Trophoblast cell (in vitro differentiated cells and primary cell): ENCODE data around the gene FOXL2.

Experiments used
- DNase-seq, 2 donors: peaks; one replicate each; pipeline ENCODE4 v3.0.0-alpha.2; 2016
- H2AFZ ChIP-seq: 2 replicates; pipeline ENCODE4 v1.6.1; 2013; ENCODE audit warnings: low read length, moderate library complexity, mild to moderate bottlenecking; ENCODE audit not compliant: insufficient read depth, poor library complexity
- H2AK5ac ChIP-seq: 2 replicates; pipeline ENCODE4 v1.6.1; 2013; ENCODE audit warnings: mild to moderate bottlenecking, low read length
- H2BK120ac ChIP-seq: 2 replicates; pipeline ENCODE4 v1.6.1; 2013; ENCODE audit warnings: low read length, mild to moderate bottlenecking, moderate library complexity; ENCODE audit not compliant: insufficient read depth, poor library complexity
- H2BK12ac ChIP-seq: 2 replicates; pipeline ENCODE4 v1.6.1; 2013; ENCODE audit warnings: mild to moderate bottlenecking, low read length, moderate library complexity
- H2BK5ac ChIP-seq: 2 replicates; pipeline ENCODE4 v1.6.1; 2013; ENCODE audit warnings: low read length, low read depth, moderate library complexity, mild to moderate bottlenecking; ENCODE audit not compliant: poor library complexity
- H3K14ac ChIP-seq: 2 replicates; pipeline ENCODE4 v1.6.1; 2013; ENCODE audit warnings: mild to moderate bottlenecking, low read length
- H3K18ac ChIP-seq: 2 replicates; pipeline ENCODE4 v1.6.1; 2013; ENCODE audit warnings: mild to moderate bottlenecking, low read length
- H3K23ac ChIP-seq: 2 replicates; pipeline ENCODE4 v1.6.1; 2013; ENCODE audit warnings: low read length
- H3K27ac ChIP-seq: 2 replicates; pipeline ENCODE4 v1.5.1; 2013; ENCODE audit warnings: low read depth, mild to moderate bottlenecking, inconsistent platforms, low read length, moderate library complexity
- H3K27me3 ChIP-seq: 2 replicates; pipeline ENCODE4 v1.6.1; 2013; ENCODE audit warnings: inconsistent platforms, mild to moderate bottlenecking, low read length, moderate library complexity; ENCODE audit not compliant: insufficient read depth
- H3K36me3 ChIP-seq, 2 experiments: 1 replicate in 1 of 2; 2 replicates in 1 of 2; pipeline ENCODE4 v1.6.1; 2013; ENCODE audit warnings: low read length in 2 of 2, mild to moderate bottlenecking in 2 of 2, moderate library complexity in 1 of 2; ENCODE audit not compliant: insufficient read depth in 2 of 2, control insufficient read depth in 1 of 2
- H3K4ac ChIP-seq: 2 replicates; pipeline ENCODE4 v1.6.1; 2013; ENCODE audit warnings: low read depth, mild to moderate bottlenecking, low read length, moderate library complexity
- H3K4me1 ChIP-seq, 2 experiments: 1 replicate in 1 of 2; 2 replicates in 1 of 2; pipeline ENCODE4 v1.6.1; 2013; ENCODE audit warnings: low read length in 2 of 2, mild to moderate bottlenecking in 2 of 2, moderate library complexity in 1 of 2; ENCODE audit not compliant: insufficient read depth in 2 of 2, control insufficient read depth in 1 of 2
- H3K4me2 ChIP-seq: 2 replicates; pipeline ENCODE4 v1.6.1; 2013; ENCODE audit warnings: inconsistent platforms, mild to moderate bottlenecking, low read length, moderate library complexity
- H3K4me3 ChIP-seq: 2 replicates; pipeline ENCODE4 v1.5.1; 2013; ENCODE audit warnings: mild to moderate bottlenecking, low read depth, low read length, inconsistent platforms
- H3K79me1 ChIP-seq: one replicate; pipeline ENCODE4 v1.6.1; 2013; ENCODE audit warnings: low read length
- H3K79me2 ChIP-seq: 2 replicates; pipeline ENCODE4 v1.6.1; 2013; ENCODE audit warnings: low read length, mild to moderate bottlenecking; ENCODE audit not compliant: control insufficient read depth, insufficient read depth, poor library complexity
- H3K9ac ChIP-seq: 2 replicates; pipeline ENCODE4 v1.6.1; 2013; ENCODE audit warnings: mild to moderate bottlenecking, low read length
- H3K9me3 ChIP-seq: 2 replicates; pipeline ENCODE4 v1.6.1; 2013; ENCODE audit warnings: low read depth, mild to moderate bottlenecking, control low read depth, inconsistent platforms, low read length; ENCODE audit not compliant: insufficient read depth
- H4K12ac ChIP-seq: 2 replicates; pipeline ENCODE4 v1.6.1; 2013; ENCODE audit warnings: low read depth, mild to moderate bottlenecking, low read length, moderate library complexity
- H4K8ac ChIP-seq: 2 replicates; pipeline ENCODE4 v1.6.1; 2013; ENCODE audit warnings: low read depth, mild to moderate bottlenecking, low read length, moderate library complexity
- H4K91ac ChIP-seq: one replicate; pipeline ENCODE4 v1.6.1; 2013; ENCODE audit warnings: low read depth, mild to moderate bottlenecking, low read length, moderate library complexity
- WGBS: extraction: QIAGEN DNeasy Blood & Tissue Kit; methylation state at CpG from one replicate; pipeline ENCODE4 v1.1.7; 2013; ENCODE audit warnings: missing lambda C conversion rate; ENCODE audit not compliant: insufficient read length, insufficient coverage; ENCODE audit errors: extremely low coverage; 5-methylcytosine and 5-hydroxymethylcytosine counted together

Gene FOXL2

DNA sequence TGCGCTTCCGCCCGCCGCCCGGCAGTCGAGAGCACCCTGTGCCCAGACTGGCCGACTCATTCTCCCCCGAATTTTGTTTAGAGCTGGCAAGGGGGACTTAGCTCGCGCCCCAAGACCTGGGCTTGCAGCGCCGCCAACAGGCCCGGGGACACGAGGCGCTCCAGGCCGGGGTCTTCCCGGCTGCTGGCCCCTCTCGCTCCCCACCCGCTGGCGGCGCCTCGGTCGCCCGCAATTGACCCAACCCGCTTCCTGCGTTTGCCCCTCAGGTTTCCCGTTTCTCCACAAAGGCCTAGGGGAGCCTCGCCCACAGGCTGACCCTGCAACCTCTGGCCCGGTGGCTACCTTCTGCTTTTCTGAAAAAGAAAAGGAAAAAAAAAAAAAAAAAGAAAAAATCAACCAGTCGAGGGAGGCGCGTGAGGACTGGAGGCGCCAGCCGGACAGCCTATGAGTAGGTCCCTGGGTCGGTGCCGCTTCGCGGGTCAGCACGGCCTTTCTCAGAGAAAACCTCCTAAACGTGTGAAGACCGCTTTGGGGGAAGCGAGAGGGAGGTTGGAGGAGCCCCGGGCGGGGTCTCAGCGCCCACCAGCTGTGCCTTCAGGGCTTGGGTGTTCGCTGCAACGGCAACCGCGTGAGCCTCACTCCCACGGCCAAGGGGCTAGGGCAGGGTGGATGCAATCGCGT is 7.2 kb downstream of the FOXL2 start:
- WGBS = no CpG with 5 or more reads among the region's 52 CpGs
- Histone ChIP-seq H3K36me3 (no peaks in the 10 kb centered on the region), H2AK5ac (no peak overlapping the region), H2BK12ac (no peak overlapping the region), H3K9ac (no peak overlapping the region), H3K14ac (no peak overlapping the region), H2BK120ac (no peak overlapping the region), H3K27me3 (peaks cover 66% of the 10 kb centered on the region), H3K4ac (no peak overlapping the region), H4K12ac (no peak overlapping the region), H3K79me1 (no peaks in the 10 kb centered on the region), H4K91ac (no peak overlapping the region), H3K9me3 (peaks cover 4% of the 10 kb centered on the region), H3K4me1 (peaks cover 12% of the 10 kb centered on the region in 2 experiments), H3K23ac (no peak overlapping the region), H2BK5ac (no peak overlapping the region), H3K18ac (no peak overlapping the region), H3K4me3 (no peak overlapping the region), H3K4me2 (peak overlapping the region; percentile 5), H2AFZ (no peak overlapping the region), H3K27ac (no peak overlapping the region), H4K8ac (no peak overlapping the region), H3K79me2 (no peaks in the 10 kb centered on the region)
- DNase-seq = no peak

DNA sequence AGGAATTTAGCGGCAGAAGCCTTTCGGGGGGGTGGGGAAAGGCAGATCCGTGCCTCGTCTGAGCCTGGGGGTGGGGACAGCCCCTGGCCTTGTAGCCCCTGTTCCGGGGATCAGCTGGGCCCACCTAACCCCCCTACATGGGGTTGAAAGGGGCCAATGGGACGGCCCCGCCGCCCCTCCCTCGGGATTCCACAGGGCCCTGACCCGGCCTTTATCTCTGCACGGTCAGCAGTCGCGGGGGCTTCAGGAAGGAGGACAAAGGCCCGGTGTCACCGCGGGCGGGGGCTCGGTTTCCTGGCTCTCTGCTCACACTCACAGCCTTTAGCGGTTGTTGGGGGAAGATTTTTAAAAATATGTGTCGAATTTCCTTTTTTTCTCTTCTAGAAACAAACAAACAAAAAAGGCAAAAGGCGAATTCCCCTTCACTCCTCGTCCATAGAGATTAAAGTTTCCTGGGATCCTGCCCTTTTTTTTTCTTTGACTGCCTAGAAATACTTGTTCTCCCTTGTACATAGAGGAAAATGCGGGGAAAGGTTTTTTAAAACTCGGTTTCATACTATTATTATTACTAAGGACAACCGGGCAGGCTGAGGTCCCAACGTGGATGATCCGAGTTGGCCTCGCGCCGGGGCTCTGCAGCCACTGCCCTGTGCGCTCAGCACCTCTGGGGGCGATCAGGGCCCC is 7.9 kb downstream of the FOXL2 start:
- no peak overlapping the region for H4K12ac ChIP-seq

DNA sequence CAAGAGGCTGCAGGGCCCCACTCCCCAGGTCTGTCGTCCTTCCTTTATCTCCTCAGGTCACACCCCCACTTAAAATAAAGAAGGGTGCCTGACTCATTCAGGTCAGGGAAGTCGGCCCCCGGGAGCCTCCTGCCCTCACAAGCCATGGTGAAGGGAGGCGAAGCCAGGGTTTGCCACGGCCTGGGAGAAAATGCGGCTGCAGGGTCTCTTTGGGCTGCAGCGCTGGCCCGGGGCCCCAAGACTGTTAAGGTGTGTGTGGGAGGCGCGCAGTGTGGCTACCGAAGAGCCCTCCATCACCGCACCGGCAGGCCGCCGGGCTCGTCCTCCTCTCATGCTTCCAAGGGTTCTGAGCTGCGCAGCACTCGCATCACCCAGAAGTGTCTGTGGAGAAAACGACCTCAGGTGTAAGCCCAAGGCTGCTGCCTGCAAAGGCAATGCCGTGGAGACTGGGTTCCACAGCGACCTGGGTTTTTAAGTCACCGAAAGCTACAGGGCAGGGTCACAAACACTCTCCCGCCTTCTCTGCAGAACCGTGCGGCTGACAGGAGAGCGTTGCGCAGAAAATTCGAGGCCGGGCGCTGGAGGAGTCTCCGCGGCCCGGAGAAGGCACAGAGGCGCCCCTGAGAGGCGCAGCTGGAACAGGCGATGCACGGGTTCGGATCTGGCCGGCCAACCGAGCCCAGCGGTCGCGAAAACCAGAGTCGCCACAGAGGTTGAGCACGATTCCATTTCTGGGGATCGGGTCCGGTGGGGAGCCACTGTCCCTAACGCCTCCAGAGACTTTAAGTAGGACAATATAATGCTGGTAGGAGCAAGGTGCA is 8.7 kb downstream of the FOXL2 start:
- H3K27ac ChIP-seq = no peak overlapping the region
- no CpG with 5 or more reads among the region's 48 CpGs for WGBS
- H4K8ac ChIP-seq = no peak overlapping the region
- H3K27me3 ChIP-seq = peaks cover 55% of the 10 kb centered on the region
- H3K9ac ChIP-seq = no peak overlapping the region
- no peak overlapping the region for H4K12ac ChIP-seq
- H3K79me1 ChIP-seq = no peaks in the 10 kb centered on the region
- H3K23ac ChIP-seq = no peak overlapping the region
- no peak overlapping the region for H3K4me2 ChIP-seq
- H3K9me3 ChIP-seq = peaks cover 4% of the 10 kb centered on the region
- no peaks in the 10 kb centered on the region for H3K79me2 ChIP-seq
- peaks cover 12% of the 10 kb centered on the region in 2 experiments for H3K4me1 ChIP-seq
- no peak overlapping the region for H2BK12ac ChIP-seq
- no peak overlapping the region for H2BK5ac ChIP-seq
- no peak overlapping the region for H2AK5ac ChIP-seq
- H2BK120ac ChIP-seq = no peak overlapping the region
- no peak overlapping the region for H3K4ac ChIP-seq
- H4K91ac ChIP-seq = no peak overlapping the region
- DNase-seq = no peak
- no peak overlapping the region for H3K14ac ChIP-seq
- H3K18ac ChIP-seq = no peak overlapping the region
- no peak overlapping the region for H3K4me3 ChIP-seq
- H2AFZ ChIP-seq = no peak overlapping the region
- no peaks in the 10 kb centered on the region for H3K36me3 ChIP-seq

More for the DNA sequence above, 7.9 kb downstream of the FOXL2 start:
- H3K27me3 ChIP-seq = peaks cover 61% of the 10 kb centered on the region
- H3K14ac ChIP-seq = no peak overlapping the region
- H3K79me1 ChIP-seq = no peaks in the 10 kb centered on the region
- no peak overlapping the region for H4K8ac ChIP-seq
- H2AFZ ChIP-seq = no peak overlapping the region
- no peak overlapping the region for H3K9ac ChIP-seq
- no peaks in the 10 kb centered on the region for H3K79me2 ChIP-seq
- H3K27ac ChIP-seq = no peak overlapping the region
- no peak overlapping the region for H3K4ac ChIP-seq
- H3K23ac ChIP-seq = no peak overlapping the region
- DNase-seq = no peak
- H3K36me3 ChIP-seq = no peaks in the 10 kb centered on the region
- no peak overlapping the region for H2BK5ac ChIP-seq
- peaks cover 11 to 12% of the 10 kb centered on the region in 2 experiments for H3K4me1 ChIP-seq
- peak overlapping the region; percentile 5 for H3K4me2 ChIP-seq
- H2BK120ac ChIP-seq = no peak overlapping the region
- H2BK12ac ChIP-seq = no peak overlapping the region
- H4K91ac ChIP-seq = no peak overlapping the region
- WGBS = no CpG with 5 or more reads among the region's 32 CpGs
- no peak overlapping the region for H3K4me3 ChIP-seq
- no peak overlapping the region for H3K18ac ChIP-seq
- no peak overlapping the region for H2AK5ac ChIP-seq
- H3K9me3 ChIP-seq = peaks cover 4% of the 10 kb centered on the region

DNA sequence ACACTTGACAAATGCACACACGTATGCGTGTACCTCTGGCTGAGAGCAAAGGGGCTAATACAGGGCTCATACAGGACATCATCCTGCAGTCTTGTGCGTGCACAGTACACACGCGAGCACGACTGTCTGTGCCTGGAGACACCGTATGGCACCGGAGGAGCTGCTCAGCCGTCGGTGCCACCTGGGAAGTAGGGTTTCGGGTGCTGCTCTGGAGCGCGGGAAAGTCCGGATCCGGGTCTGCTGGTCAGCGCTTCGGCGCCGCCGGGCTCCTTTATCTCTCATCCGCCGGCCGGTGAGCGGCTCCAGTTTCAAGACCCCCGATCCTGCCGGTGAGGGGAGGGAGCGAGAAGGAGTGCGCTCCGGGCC is 9.3 kb downstream of the FOXL2 start:
- no CpG with 5 or more reads among the region's 29 CpGs for WGBS
- no peak overlapping the region for H3K18ac ChIP-seq
- H3K9ac ChIP-seq = no peak overlapping the region
- H3K14ac ChIP-seq = no peak overlapping the region
- H2BK5ac ChIP-seq = no peak overlapping the region
- no peak overlapping the region for H3K4me2 ChIP-seq
- no peaks in the 10 kb centered on the region for H3K36me3 ChIP-seq
- H3K79me2 ChIP-seq = no peaks in the 10 kb centered on the region
- H3K4me3 ChIP-seq = no peak overlapping the region
- no peaks in the 10 kb centered on the region for H3K79me1 ChIP-seq
- H3K4me1 ChIP-seq = peaks cover 18% of the 10 kb centered on the region in 2 experiments
- H3K23ac ChIP-seq = no peak overlapping the region
- no peak overlapping the region for H2AK5ac ChIP-seq
- no peak overlapping the region for H3K4ac ChIP-seq
- no peak overlapping the region for H2BK12ac ChIP-seq
- DNase-seq = no peak
- H2AFZ ChIP-seq = no peak overlapping the region
- H3K9me3 ChIP-seq = peaks cover 4% of the 10 kb centered on the region
- H4K8ac ChIP-seq = no peak overlapping the region
- no peak overlapping the region for H4K91ac ChIP-seq
- no peak overlapping the region for H3K27ac ChIP-seq
- H4K12ac ChIP-seq = no peak overlapping the region
- peaks cover 50% of the 10 kb centered on the region for H3K27me3 ChIP-seq
- no peak overlapping the region for H2BK120ac ChIP-seq
